ENCODE results near the gene CACNB1. TPM values are rescaled to one million over a fixed set of nuclear protein-coding genes. Genes with fewer than 3 reads are reported as not detected.

The CACNB1 gene
- total and polyA plus RNA-seq, 10 of the 15 experiments (the other 5 are each of a cell fraction or from before 2014, with no cell fraction given) = 0.06 to 15.6 (median 6.3) TPM

DNA sequence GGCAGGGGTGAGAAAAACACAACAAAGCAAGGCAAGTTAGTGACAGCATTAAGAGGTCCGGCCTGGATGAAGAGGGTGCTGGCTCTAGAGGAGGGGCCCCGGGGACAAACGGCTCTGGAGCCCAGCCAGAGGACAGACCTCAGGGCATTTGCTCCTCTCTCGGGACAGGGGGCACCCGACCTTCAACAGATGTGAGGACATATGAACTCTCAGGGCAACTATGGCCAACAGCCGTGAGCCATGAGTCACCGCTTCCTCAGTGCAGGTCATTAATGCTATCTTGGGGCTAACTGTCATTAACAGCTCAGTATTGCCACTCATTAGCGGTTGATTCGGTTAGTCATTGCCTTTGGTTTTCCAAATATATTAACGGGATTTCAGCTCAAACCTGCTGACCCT, 21.8 kb downstream of the CACNB1 start:
- intact Hi-C loops (cut with micrococcal nuclease; ENCODE audit: unreplicated experiment) (no loop called here), in situ Hi-C loops (cut with MboI) (no loop called here)
- H3K79me2 ChIP-seq (ENCODE audit: control insufficient read depth, insufficient read depth, low read length) = no peaks in the 10 kb centered on the region
- H4K20me1 ChIP-seq (ENCODE audit: control insufficient read depth, insufficient read depth) = no peaks in the 10 kb centered on the region
- no peak overlapping the region for H3K27ac ChIP-seq (ENCODE audit: control insufficient read depth, insufficient read depth)
- SMC1A ChIA-PET (ENCODE audit: uncharacterized antibody, unreplicated experiment) = interaction anchor here (0.8 to 3.9 kb wide), 3 partner anchors 11 to 193 kb away, joined by 4 to 26 read pairs (median 14); no protein-coding TSS in a partner anchor
- no peak overlapping the region for H2AFZ ChIP-seq (ENCODE audit: control insufficient read depth, low read depth, low read length)
- H3K9me3 ChIP-seq (replicated peaks; ENCODE audit: control insufficient read depth, insufficient read depth, low read length) = no peaks in the 10 kb centered on the region
- BruUV-seq (replicated peaks) = no TSS peak
- peaks cover 2 to 4% of the 10 kb centered on the region in 2 experiments; a peak in 2 of 4 replicates for H3K36me3 ChIP-seq (ENCODE audit: control insufficient read depth in 2 of 2, insufficient read depth in 2 of 2, low read length in 1 of 2)
- POLR2A ChIA-PET = interaction anchor here (0.6 to 2.2 kb wide), 2 partner anchors 11 to 225 kb away, joined by 5 to 10 read pairs; partner anchors contain the start of gene FBXL20
- RAD21 ChIA-PET (ENCODE audit: unreplicated experiment) = interaction anchor here (1.3 to 3.4 kb wide), 4 partner anchors 11 to 192 kb away, joined by 4 to 37 read pairs (median 22); partner anchors contain the start of gene RPL19
- CTCF ChIA-PET = interaction anchor here (0.6 to 8.9 kb wide), 13 partner anchors 10 to 305 kb away, joined by 4 to 117 read pairs (median 10); partner anchors contain the start of genes ARL5C and RPL19
- TF ChIP-seq ETV6 (conservative IDR thresholded peaks at IDR 0.05 in 1 of 2, IDR thresholded peaks at IDR 0.05 in 1 of 2; ENCODE audit: borderline replicate concordance in 1 of 2, low read depth in 1 of 2) (no peak), CREB1 (IDR thresholded peaks at IDR 0.05; ENCODE audit: low read depth) (no peak), ZNF207 (IDR thresholded peaks at IDR 0.05; ENCODE audit: borderline replicate concordance) (no peak), CBX5 (IDR thresholded peaks at IDR 0.05; ENCODE audit: low read depth) (no peak), RBBP5 (conservative IDR thresholded peaks at IDR 0.05) (no peak), LARP7 (IDR thresholded peaks at IDR 0.05) (no peak), DPF2 (IDR thresholded peaks at IDR 0.05) (no peak), RCOR1 (conservative IDR thresholded peaks at IDR 0.05; ENCODE audit: low read depth, low read length) (no peak), PML (IDR thresholded peaks at IDR 0.05; ENCODE audit: low read length) (no peak), SRF (IDR thresholded peaks at IDR 0.05; ENCODE audit: low read depth in 2 of 2, low read length in 2 of 2) (no peak), NFYB (IDR thresholded peaks at IDR 0.05; ENCODE audit: insufficient read depth, low read depth, low read length) (no peak)
- H3K9ac ChIP-seq (ENCODE audit: control insufficient read depth, insufficient read depth, low read length) = no peak overlapping the region
- DNase-seq (ENCODE audit: low read depth, low spot score) = no peak
- no peak overlapping the region for H3K4me2 ChIP-seq (ENCODE audit: control insufficient read depth, insufficient read depth)
- peak; percentile 49 for ATAC-seq
- no peaks in the 10 kb centered on the region for H3K4me1 ChIP-seq (ENCODE audit: control insufficient read depth, insufficient read depth, low read length)
- no peaks in the 10 kb centered on the region for H3K27me3 ChIP-seq (replicated peaks in 1 of 2; ENCODE audit: control insufficient read depth in 2 of 2, insufficient read depth in 2 of 2, low read length in 1 of 2)
- no peak overlapping the region for H3K4me3 ChIP-seq
- FAIRE-seq = no peak
- WGBS (ENCODE audit: insufficient coverage, insufficient replicate concordance, low lambda C conversion rate, missing lambda C conversion rate) = 32% methylated on average over 10 of the region's 10 CpGs
